Vagina (tissue), 2 donors: ENCODE measurements around the gene CCDC85C.

ENCODE experiments used
- CTCF ChIP-seq, 3 experiments: fragments of 450-650 bp in 2 of 3; fragments of 200-600 bp in 1 of 3; sonication (generic) in 1 of 3; IDR thresholded peaks; one replicate each; pipeline ENCODE4 v1.5.1; 2017 to 2019; ENCODE audit warnings: antibody characterized with exemption in 3 of 3, mild to moderate bottlenecking in 2 of 3, moderate library complexity in 2 of 3
- POLR2A ChIP-seq, 2 donors: fragments of 450-650 bp; IDR thresholded peaks; one replicate each; pipeline ENCODE4 v1.6.1; 2017; ENCODE audit warnings: antibody characterized with exemption in 2 of 2, mild to moderate bottlenecking in 2 of 2, moderate library complexity in 2 of 2
- POLR2AphosphoS5 ChIP-seq, 2 donors: sonication (generic); formaldehyde crosslinking; IDR thresholded peaks; one replicate each; pipeline ENCODE4 v1.9.0; 2017; ENCODE audit warnings: antibody characterized with exemption in 2 of 2, mild to moderate bottlenecking in 2 of 2, low read depth in 1 of 2; ENCODE audit not compliant: insufficient read depth in 1 of 2

GRCh38 chr14:99534863-99535262, 69.1 kb downstream of the CCDC85C start:
- TF ChIP-seq CTCF (IDR thresholded peaks at IDR 0.05): no peak
- no peak for TF ChIP-seq POLR2A (IDR thresholded peaks at IDR 0.05)
- no peak for TF ChIP-seq POLR2AphosphoS5 (IDR thresholded peaks at IDR 0.05; ENCODE audit: insufficient read depth in 1 of 2, low read depth in 1 of 2)
